GM18867 (cell line): ENCODE measurements around the gene PZP.
"Not testable (repeated sequence)": the region's sequence is repeated elsewhere in the genome, so short reads cannot be mapped to it uniquely, and the experiment has no call there.

ENCODE experiments used
- ATAC-seq: cut with Tn5 transposase; IDR thresholded peaks from one replicate; pipeline ENCODE4 v1.9.1; 2021; ENCODE audit warnings: mild to moderate bottlenecking, moderate library complexity; ENCODE audit not compliant: unreplicated experiment

The PZP gene

DNA sequence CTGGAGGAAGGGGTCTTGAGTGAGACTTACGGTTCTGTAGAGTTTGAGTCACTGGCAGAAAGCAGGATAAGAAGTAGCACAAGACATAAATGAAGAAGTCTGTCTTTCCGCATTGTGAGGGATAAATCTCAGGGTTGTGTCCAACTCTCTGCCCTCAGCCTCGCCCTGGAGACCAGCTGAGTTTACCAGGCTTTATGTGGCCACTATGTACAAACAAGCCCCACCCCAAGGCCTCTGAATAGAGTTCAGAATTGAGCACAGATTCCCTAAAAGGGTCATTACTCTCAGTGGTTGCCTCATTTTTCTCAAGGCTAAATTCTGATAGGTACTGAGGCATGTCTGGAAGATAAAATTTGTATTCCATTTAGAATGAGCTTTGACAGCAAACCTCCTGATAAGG, at the start of gene PZP:
TSS of gene PZP (minus strand) at position 167 of the 400 bp plus-strand sequence. CDS start at position 113, 54 bp downstream.
- no peak for ATAC-seq

DNA sequence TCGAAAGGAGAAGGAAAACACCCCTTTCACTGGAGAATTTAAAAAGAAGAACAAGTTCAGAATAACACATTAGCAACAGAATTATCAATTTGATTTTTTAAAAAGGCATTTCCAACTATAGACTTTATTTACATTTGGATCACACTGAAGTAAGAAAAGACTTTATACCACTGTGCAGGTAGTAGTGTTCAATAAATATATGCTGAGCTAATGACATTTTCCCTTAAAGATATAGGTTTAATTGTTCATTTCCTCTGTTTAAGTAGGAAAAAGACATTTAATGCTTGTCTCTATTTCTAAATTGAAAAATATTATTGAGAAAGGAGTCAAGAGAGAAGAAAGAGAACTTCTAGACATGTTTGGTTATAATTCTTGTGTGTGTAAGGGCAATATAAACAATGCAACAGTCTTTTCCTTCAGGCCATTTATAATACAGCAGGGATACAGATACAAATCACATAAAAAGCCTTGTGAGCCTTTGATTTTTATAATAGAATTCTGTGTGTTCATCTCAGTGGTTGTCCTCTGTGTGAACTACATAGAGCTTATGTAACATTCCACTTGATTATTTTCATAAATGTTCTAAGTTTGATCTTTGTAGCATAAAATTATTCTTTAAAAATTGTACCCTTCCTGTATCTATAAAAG, 48.7 kb upstream of the PZP start:
- ATAC-seq, result no peak

DNA sequence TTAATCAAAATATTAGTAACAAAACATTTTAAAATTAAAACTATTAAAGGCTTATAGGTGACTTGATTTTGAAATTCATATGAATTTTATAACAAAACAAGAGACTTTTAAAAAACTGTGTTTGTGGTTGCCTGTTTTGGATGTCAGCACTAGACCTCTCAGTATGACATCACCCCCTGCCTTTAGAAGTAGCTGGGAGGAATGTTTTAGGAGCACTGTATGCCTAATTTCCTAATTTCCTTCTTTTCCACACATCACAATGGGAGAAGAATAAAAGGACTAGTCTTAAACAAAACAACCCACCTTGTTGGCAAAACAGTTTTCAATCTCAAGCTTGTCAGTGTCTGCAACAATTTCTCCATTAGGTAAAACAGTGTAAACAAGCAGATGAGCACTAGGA, 48.1 kb upstream of the PZP start:
- ATAC-seq, result no peak

GRCh38 chr12:9255837-9256236, 47.6 kb upstream of the PZP start:
- ATAC-seq, result no peak

- ATAC-seq, result no peak
These were observed 45.3 kb upstream of the PZP start for GRCh38 chr12:9253464-9253863.

DNA sequence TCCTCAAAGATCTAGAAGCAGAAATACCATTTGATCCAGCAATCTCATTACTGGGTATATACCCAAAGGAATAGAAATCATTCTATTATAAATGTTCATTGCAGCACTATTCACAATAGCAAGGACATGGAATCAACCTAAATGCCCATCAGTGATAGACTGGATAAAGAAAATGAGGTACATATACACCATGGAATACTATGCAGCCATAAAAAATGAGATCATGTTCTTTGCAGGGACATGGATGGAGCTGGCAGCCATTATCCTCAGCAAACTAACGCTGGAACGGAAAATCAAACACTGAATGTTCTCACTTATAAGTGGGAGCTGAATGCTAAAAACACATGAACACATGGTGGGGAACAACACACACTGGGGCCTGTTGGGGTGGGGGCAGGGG, 44.6 kb upstream of the PZP start:
- ATAC-seq, result not testable (repeated sequence)

- no peak for ATAC-seq
These were observed 44.1 kb upstream of the PZP start for GRCh38 chr12:9252256-9252655.

DNA sequence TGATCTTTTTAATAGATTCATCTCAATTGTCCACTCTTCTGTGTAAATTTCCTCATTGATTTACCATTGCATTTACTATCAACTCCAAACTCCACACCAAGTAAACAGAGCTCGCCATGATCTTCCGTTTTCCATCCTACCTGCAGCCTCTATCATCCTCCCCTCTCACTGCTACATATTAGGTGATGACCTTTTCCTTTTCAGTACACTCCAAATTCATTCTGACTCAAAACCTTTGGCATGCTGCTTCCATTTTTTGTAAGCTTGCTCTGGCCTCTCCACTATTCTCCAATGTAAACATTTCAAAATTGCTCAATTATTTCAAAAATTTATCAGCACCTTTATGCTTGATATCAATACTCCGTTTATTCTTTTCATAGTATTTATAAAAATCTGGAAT, 40.2 kb upstream of the PZP start:
- ATAC-seq, result no peak

DNA sequence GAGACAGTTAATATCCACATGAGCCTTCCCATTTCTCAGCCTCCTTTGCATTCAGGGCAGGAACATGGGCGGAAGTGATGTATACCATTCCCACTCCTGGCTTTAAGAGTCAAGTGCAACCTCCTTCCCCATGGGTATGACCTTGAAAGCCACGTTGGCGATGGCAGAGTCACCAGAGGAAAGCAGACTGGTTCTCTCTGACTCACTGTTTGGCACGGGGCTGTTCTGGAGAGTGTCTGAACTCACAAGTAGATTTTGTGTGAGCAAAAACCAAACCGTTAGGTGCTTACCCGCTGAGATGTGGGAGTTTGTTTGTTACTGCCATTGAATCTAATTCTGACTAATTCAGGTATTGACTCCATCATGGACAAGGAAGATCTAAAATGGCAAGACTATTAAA, 36.7 kb upstream of the PZP start:
- peak; percentile 70 for ATAC-seq

DNA sequence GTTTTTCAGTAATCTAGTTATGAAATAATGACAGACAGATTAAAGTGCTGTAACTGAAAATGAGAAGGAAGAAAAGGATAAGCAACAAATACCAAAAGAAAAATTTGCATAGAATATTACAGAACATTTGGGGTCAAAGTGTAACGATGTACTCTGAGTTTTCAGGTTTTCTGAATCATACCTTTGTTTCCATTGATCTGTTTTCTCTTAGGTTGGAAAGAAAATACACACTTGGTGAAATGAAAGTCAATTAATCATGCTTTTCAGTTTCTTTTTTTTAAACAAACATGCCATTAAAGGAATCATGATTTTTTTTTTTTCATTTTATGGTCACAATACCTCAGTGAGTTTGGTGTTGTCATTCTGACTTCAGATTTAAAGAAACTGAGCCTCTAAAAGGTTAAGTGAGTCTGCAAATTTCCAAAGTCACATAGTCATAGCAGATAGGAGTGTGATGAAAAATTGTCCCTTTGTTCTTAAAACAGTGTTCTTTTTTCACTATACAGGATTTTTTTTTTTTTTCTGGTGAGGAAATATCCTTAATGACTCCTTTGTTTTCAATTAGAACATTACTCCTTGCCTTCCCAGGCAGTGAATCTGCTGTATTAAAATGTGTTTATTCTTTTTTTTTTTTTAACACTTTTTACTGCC, 35.9 kb upstream of the PZP start:
- no peak for ATAC-seq

GRCh38 chr12:9241301-9241700, 33.1 kb upstream of the PZP start:
- ATAC-seq, result no peak

DNA sequence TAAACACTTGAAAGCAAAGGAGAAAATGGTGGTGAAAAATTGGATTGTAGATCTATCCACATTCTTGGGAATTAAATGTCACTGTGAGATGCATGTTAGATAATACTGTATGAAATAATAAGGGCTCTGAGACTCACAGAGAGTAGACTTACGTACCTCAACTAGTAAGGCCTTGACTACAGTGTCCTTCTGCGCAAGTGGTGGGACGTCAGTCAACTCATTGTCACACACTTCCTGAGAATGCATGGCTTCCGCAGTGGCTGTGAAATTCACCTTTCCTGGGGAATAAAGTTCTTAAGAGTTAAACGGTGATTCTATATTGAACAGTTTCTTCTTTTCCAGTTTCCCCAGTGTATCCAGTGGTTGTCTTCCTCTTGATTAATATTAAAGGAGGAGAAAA, 32.6 kb upstream of the PZP start:
- no peak for ATAC-seq

DNA sequence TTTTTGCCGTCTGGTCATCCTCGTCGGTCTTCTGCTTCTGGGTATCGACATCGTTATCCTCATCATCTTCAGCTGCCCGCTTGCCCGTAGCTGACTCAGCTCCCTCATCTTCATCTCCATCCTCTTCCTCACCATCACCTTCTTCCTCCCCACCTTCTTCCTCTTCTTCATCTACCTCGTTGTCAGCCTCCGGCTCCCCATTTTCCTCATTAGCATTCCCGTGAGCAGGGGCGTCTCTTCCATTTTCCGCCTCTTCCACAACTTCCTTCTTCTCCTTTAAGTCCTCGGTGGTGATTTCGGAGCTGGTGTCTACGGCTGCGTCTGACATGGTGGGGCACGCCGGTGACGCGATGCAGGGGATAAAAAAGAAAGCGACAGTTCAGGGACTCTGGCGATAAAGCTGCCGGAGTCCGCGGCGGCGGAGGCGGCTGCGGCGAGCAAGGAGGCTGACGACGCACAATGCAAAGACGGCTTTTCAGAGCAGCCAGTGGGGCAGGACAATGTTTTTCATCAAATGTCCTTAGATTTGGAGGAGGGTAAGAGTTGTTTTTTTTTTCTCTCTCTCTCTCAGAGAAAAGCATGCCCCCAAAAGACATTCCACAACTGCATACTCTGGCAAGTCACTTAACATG, 31.9 kb upstream of the PZP start:
- not testable (repeated sequence) for ATAC-seq

DNA sequence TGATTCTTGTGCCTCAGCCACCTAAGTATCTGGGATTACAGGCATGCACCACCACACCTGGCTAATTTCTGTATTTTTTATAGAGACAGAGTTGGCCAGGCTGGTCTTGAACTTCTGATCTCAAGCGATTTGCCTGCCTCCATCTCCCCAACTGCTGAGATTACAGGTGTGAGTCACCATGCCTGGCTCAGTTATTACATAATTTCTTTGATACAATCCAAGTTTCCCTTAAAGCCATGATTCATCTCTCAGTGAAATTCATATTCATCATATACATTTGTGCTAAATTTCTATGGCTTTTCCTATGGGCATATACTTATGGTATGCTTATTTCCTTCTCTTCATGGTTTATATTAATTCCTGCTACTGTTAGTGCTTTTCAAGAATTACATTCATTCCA, 29.1 kb upstream of the PZP start:
- no peak for ATAC-seq

DNA sequence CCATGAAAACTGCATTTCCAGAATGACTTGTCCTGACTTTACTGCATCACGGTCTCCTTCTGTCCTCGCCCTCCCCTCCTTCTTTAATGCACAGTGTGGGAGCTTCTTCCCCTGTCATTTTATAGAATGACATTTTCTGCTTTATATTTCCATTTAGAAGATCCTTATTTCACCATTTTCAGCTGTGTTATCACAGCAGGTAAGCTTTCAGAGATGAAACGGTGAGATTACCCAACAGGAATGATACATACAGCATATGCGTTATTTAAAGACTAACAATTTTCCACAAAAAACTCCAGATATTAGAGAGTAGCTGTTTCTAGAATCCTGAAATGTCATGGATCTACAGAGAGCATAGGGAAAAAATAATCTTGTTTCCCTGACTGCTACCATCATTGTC, 27.3 kb upstream of the PZP start:
- ATAC-seq, result no peak

DNA sequence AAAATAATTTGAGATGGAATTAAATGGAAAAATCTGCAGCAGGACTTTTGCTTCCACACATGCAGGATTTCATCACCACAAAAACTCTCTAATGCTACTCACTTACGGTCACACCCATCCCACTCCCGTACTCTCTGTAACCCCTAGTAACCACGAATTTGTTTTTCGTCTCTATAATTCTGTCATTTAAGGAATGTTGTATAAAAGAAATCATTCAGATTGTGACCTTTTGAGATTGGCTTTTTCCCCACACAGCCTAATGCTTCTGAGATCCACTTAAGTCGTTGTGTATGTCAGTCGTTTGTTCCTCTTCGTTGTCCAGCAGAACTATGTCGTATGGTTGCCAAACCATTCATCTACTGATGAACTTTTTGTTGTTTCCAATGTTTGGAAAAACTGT, 19.8 kb upstream of the PZP start:
- ATAC-seq, result no peak

GRCh38 chr12:9223830-9224229, 15.6 kb upstream of the PZP start:
- ATAC-seq, result no peak

- ATAC-seq, result no peak
These were observed 13.3 kb upstream of the PZP start for GRCh38 chr12:9221483-9221882.

- ATAC-seq, result not testable (repeated sequence)
These were observed 12.8 kb upstream of the PZP start for GRCh38 chr12:9221011-9221410.

DNA sequence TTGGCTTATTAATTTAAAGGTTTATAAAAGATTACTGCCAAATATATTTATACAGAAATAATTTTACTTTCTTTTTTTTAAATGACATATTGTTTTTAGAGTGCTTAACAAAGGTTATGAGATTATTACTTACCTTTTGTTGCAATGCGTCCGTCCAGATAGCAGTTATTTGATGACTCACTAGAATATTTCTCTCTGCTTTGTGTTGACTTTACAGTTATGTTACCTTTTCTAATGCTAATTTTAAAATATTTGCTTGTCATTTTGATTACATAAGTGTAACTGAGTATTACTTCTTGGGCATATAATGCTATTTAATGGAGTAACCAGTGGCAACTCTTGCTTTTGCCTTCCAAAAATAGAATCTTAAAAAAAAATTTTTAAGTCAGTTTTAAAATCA, 6.3 kb upstream of the PZP start:
- no peak for ATAC-seq

- ATAC-seq, result no peak
These were observed 3.5 kb upstream of the PZP start for GRCh38 chr12:9211687-9212086.

GRCh38 chr12:9204380-9204779, 3.8 kb downstream of the PZP start:
- no peak for ATAC-seq
